HG03039 (cell line): ENCODE results near the gene PHETA2.
"Not testable (repeated sequence)": the region's sequence is repeated elsewhere in the genome, so short reads cannot be mapped to it uniquely, and the experiment has no call there.

Source experiments
- ATAC-seq: cut with Tn5 transposase; IDR thresholded peaks from one replicate; pipeline ENCODE4 v1.9.1; 2021; ENCODE audit warnings: mild to moderate bottlenecking, moderate library complexity; ENCODE audit not compliant: unreplicated experiment

Gene PHETA2

DNA sequence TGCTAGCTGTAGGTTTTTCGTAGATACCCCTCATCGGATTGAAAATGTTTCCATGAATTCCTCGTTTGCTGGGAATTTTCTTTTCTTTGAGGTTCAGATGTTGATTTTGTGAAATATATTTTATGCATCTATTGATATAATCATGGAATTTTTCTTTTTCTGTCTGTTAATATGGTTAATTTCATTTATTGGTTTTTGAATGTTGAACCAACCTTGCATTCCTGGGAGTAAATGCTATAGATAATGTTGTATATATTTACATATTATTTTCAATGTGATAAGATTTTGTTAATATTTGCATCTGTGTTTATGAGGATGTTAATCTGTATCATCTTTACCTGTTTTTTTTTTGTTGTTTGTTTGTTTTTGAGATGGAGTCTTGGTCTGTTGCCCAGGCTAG lies 27.2 kb downstream of the PHETA2 start:
- no peak for ATAC-seq

DNA sequence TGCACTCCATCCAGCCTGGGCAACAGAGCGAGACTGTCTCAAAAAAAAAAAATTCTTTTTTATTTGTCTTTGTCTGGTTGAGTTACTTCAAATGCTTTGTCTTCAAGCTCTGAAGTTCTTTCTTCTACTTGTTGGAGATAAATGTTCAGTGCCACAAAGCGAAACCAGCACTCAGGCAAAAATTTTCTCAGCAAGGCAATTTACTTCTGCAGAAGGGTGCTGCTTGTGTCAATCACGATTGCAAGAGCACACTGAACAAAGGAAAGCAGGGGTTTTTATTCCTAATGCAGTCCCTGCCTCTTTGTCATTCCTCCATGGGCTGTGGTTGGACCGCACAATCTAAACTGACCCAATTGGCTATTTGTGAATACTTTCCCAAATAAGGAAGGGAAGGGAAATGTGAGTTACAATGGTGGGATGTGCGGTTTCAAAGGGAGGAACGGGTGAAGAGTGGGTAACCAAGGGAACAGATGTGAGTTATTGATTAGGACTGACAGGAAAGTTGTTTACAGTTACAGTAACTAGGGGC lies 30.3 kb downstream of the PHETA2 start:
- not testable (repeated sequence) for ATAC-seq

- ATAC-seq, result no peak
Observed at GRCh38 chr22:42108848-42109247, 34.8 kb downstream of the PHETA2 start.

GRCh38 chr22:42111798-42112197 lies 37.8 kb downstream of the PHETA2 start:
- no peak for ATAC-seq

DNA sequence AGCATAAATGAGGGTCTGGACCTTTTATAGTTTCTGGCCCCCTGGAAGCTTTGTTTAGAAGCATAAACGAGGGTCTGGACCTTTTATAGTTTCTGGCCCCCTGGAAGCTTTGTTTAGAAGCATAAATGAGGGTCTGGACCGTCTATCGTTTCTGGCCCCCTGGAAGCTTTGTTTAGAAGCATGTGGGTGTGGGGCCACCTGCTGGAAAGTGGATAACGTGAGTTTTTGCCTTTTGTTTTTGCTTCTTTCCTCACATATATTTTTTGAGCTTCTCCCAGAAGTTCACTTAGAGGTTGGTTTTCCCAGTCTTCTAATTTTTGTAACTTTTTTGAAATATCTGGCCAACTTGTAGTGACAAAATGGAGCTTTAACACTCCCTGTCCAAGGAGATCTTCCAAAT lies 38.7 kb downstream of the PHETA2 start:
- ATAC-seq, result not testable (repeated sequence)

DNA sequence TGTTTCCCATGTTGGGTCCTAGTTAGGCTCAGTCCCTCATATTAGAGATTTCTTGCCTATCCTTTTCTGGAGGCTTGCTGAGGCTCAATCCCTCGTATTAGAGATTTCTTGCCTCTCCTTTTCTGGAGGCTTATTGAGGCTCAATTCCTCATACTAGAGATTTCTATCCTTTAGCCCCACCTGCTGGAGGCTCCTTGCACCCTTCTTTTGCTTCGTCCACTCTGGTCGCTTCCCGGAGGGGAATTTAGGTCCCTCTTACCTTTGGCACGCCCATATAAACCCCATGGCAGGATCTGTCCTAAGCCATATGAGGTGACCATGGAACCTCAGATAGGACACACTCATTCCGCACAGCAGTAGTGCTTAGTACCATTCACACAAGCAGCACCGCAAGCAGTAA lies 40.7 kb downstream of the PHETA2 start:
- ATAC-seq, result no peak

DNA sequence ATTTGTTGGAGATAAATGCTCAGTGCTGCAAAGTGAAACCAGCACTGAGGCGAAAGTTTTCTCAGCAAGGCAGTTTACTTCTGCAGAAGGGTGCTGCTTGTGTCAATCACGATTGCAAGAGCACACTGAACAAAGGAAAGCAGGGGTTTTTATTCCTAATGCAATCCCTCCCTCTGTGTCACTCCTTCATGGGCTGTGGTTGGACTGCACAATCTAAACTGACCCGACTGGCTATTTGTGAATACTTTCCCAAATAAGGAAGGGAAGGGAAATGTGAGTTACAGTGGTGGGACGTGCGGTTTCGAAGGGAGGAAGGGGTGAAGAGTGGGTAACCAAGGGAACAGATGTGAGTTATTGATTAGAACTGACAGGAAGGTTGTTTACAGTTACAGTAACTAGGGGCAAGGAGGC lies 41.4 kb downstream of the PHETA2 start:
- ATAC-seq, result not testable (repeated sequence)

- no peak for ATAC-seq
Observed at GRCh38 chr22:42116848-42117424, 42.9 kb downstream of the PHETA2 start.

- ATAC-seq, result not testable (repeated sequence)
Observed at GRCh38 chr22:42120231-42121021, 46.4 kb downstream of the PHETA2 start.

- ATAC-seq, result not testable (repeated sequence)
Observed at GRCh38 chr22:42123529-42123928, 49.5 kb downstream of the PHETA2 start.

DNA sequence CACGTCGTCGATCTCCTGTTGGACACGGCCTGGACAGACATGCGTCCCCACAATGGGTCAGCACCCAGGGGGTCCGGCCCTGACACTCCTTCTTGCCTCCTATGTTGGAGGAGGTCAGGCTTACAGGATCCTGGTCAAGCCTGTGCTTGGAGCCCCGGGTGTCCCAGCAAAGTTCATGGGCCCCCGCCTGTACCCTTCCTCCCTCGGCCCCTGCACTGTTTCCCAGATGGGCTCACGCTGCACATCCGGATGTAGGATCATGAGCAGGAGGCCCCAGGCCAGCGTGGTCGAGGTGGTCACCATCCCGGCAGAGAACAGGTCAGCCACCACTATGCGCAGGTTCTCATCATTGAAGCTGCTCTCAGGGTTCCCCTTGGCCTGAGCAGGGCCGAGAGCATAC lies 53.6 kb downstream of the PHETA2 start:
- no peak for ATAC-seq

DNA sequence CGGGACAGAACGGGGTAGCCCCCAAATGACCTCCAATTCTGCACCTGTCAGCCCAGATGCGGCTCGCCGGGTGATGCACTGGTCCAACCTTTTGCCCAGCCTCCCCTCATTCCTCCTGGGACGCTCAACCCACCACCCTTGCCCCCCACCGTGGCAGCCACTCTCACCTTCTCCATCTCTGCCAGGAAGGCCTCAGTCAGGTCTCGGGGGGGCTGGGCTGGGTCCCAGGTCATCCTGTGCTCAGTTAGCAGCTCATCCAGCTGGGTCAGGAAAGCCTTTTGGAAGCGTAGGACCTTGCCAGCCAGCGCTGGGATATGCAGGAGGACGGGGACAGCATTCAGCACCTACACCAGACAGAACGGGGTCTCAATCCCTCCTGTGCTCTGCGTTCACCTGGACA lies 54.0 kb downstream of the PHETA2 start:
- not testable (repeated sequence) for ATAC-seq
